Chondrocyte (in vitro differentiated cells): ENCODE data around the gene BROX. TPM values are rescaled to one million over a fixed set of nuclear protein-coding genes. Genes with fewer than 3 reads are reported as not detected.
A peak's percentile ranks its signal among the peaks of the same experiment; 100 is the strongest.

Experiments
- DNase-seq: peaks from one replicate; pipeline ENCODE4 v3.0.0; 2021; ENCODE audit warnings: mixed read lengths, low spot score
- H3K27ac Mint-ChIP-seq: one replicate; pipeline ENCODE4 v1.8.0; 2021; ENCODE audit warnings: mild to moderate bottlenecking, moderate library complexity, mixed read lengths; ENCODE audit not compliant: unreplicated experiment
- H3K27me3 Mint-ChIP-seq: 2 replicates; pipeline ENCODE4 v1.8.0; 2021; ENCODE audit warnings: low read depth, mixed read lengths
- H3K36me3 Mint-ChIP-seq: 2 replicates; pipeline ENCODE4 v1.8.0; 2021; ENCODE audit warnings: low read depth, mixed read lengths
- H3K4me1 Mint-ChIP-seq: 2 replicates; pipeline ENCODE4 v1.8.0; 2021; ENCODE audit warnings: low read depth, mild to moderate bottlenecking, mixed read lengths
- H3K4me3 Mint-ChIP-seq: one replicate; pipeline ENCODE4 v1.8.0; 2021; ENCODE audit warnings: mild to moderate bottlenecking, moderate library complexity, mixed read lengths; ENCODE audit not compliant: unreplicated experiment
- H3K9me3 Mint-ChIP-seq: 2 replicates; pipeline ENCODE4 v1.8.0; 2021; ENCODE audit warnings: low read depth, mixed read lengths
- total RNA-seq: library from RNA; stranded (reverse); gene quantifications from 3 replicates; pipeline ENCODE4 v1.2.1, GENCODE V29; 2021
- TF ChIP-seq, protein P1 (sequence below): fragments of 200-600 bp; sonication (generic); IDR thresholded peaks from 2 replicates; pipeline ENCODE4 v1.5.0; 2021; ENCODE audit warnings: antibody characterized with exemption, mild to moderate bottlenecking, moderate library complexity

The BROX gene
- total RNA-seq, 1 donor from 2014 or later, result 36.1 TPM

DNA sequence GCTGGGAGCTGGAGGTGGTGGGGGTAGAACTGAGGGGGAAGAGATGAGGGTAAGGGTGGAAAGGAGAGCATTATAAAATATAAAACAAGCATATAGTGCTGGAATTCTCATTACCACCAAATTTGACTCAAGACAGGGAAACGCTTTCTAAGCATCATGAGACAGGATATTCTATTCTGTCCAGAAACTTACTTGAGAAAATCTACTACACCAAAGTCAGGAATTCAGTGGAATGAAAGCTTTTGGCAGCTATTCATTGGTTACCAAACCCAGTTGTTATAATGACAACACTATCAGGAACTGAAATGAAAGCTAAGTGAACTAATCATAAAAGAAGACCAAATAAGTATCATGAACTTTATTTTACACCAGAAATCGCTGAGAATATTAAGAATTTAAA, 14.5 kb upstream of the BROX start:
- Mint-ChIP-seq H3K27me3 (no peaks in the 10 kb centered on the region), H3K27ac (peak overlapping the region; percentile 89), H3K4me3 (no peak overlapping the region), H3K9me3 (no peaks in the 10 kb centered on the region), H3K4me1 (peaks cover 10% of the 10 kb centered on the region), H3K36me3 (peaks cover 8% of the 10 kb centered on the region)
- DNase-seq, result no peak
- TF ChIP-seq, protein P1, sequence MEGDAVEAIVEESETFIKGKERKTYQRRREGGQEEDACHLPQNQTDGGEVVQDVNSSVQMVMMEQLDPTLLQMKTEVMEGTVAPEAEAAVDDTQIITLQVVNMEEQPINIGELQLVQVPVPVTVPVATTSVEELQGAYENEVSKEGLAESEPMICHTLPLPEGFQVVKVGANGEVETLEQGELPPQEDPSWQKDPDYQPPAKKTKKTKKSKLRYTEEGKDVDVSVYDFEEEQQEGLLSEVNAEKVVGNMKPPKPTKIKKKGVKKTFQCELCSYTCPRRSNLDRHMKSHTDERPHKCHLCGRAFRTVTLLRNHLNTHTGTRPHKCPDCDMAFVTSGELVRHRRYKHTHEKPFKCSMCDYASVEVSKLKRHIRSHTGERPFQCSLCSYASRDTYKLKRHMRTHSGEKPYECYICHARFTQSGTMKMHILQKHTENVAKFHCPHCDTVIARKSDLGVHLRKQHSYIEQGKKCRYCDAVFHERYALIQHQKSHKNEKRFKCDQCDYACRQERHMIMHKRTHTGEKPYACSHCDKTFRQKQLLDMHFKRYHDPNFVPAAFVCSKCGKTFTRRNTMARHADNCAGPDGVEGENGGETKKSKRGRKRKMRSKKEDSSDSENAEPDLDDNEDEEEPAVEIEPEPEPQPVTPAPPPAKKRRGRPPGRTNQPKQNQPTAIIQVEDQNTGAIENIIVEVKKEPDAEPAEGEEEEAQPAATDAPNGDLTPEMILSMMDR, result no peak

DNA sequence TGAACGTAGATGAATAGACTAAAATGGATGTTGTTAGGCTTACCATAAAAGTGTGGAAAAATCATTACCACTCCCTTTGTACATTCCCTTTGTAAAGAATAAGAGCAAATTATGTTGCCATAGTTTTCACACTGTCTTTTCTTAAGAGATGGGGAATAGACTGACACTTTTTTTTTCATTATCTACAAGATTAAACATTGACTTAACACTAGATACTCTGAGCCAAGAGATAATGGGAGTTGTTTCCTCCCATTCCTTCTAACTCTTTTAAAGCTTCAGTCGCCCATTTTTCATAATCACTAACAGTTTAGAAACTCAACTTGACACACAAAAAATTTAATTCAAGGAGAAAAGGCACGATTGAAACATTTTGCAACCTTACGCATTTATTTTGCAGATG, 10.2 kb upstream of the BROX start:
- Mint-ChIP-seq H3K36me3 (peaks cover 11% of the 10 kb centered on the region), H3K9me3 (peaks cover 11% of the 10 kb centered on the region), H3K4me1 (peaks cover 14% of the 10 kb centered on the region), H3K27me3 (no peaks in the 10 kb centered on the region), H3K27ac (no peak overlapping the region), H3K4me3 (no peak overlapping the region)
- TF ChIP-seq, protein P1, result no peak
- no peak for DNase-seq

DNA sequence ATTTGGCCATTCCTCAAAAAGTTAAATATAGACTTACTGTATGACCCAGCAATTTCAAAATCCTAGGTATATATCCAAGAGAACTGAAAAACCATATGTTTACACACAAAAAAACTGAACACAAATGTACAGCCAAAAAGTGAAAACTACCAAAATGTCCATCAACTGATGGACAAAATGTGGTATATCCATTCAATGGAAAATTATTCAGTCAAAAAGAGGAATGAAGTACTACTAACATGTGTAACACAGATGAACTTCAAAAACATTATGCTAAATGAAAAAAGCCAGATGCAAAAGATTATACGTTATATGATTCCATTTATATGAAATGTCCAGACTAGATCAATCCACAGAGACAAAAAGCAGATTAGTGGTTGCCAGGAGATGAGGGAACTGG, 8.1 kb upstream of the BROX start:
- Mint-ChIP-seq H3K27ac (no peak overlapping the region), H3K36me3 (peaks cover 10% of the 10 kb centered on the region), H3K27me3 (no peaks in the 10 kb centered on the region), H3K9me3 (peaks cover 11% of the 10 kb centered on the region), H3K4me1 (peaks cover 17% of the 10 kb centered on the region), H3K4me3 (no peak overlapping the region)
- TF ChIP-seq, protein P1, result no peak
- DNase-seq, result no peak

DNA sequence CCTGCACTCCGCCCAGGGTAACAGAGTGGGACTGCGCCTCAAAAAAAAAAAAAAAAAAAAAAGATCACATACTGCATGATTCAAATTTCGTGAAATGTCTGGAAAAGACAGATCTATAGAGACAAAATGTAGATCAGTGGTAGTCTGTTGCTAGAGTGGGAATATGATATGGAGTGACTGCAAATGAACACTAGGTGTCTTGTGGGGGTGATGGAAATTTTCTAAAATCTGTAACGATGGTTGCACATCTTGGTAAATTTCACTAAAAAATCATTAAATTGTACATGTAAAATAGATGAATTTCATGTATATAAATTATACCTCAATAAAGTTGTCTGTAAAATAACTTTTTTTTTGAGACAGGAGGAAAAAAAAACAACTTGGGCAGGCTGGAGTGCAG, 5.5 kb upstream of the BROX start:
- DNase-seq, result no peak
- Mint-ChIP-seq H3K4me3 (no peak overlapping the region), H3K27me3 (no peaks in the 10 kb centered on the region), H3K9me3 (peaks cover 11% of the 10 kb centered on the region), H3K36me3 (peaks cover 8% of the 10 kb centered on the region), H3K4me1 (peaks cover 38% of the 10 kb centered on the region), H3K27ac (no peak overlapping the region)
- TF ChIP-seq, protein P1, result peak; percentile 44

DNA sequence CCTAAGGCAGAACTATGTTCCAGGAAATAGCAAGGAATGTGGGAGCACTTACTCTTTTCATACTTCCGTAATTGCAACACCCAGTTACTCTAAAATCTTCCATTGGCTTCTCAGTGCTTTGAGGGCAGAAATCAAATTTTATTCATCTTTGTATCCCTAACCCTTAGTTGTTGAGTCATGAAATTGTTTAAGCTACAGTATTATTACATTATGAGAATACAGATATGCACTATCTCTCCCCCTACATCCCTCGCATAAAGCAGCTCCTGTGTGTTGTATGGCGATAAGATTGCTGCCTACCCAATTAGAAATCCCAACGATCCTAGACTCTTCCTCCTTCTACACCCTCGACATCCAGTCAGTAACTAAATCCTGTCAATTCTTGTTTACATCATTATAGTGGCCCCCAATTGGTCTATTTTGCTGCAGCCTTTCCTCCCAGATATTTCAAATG, 2.6 kb upstream of the BROX start:
- peaks cover 48% of the 10 kb centered on the region for H3K4me1 Mint-ChIP-seq
- no peak for DNase-seq
- H3K4me3 Mint-ChIP-seq, result no peak overlapping the region
- H3K9me3 Mint-ChIP-seq, result peaks cover 2% of the 10 kb centered on the region
- no peaks in the 10 kb centered on the region for H3K27me3 Mint-ChIP-seq
- no peak overlapping the region for H3K27ac Mint-ChIP-seq
- TF ChIP-seq, protein P1, result no peak
- peaks cover 2% of the 10 kb centered on the region for H3K36me3 Mint-ChIP-seq
